Renal cortical epithelial cell (primary cell): Measurements from ENCODE around the gene CRYL1. TPM values are rescaled to one million over a fixed set of nuclear protein-coding genes. Genes with fewer than 3 reads are reported as not detected.
A peak's percentile ranks its signal among the peaks of the same experiment; 100 is the strongest.

Source experiments
- DNase-seq: peaks from one replicate; pipeline ENCODE4 v3.0.0-alpha.2; 2011; ENCODE audit warnings: low read depth
- total RNA-seq: library from RNA; depleted of rRNA; stranded (reverse); fragments of >200 nt; gene quantifications from 2 replicates; pipeline ENCODE4 v1.2.3, GENCODE V29; 2014

Gene CRYL1
- total RNA-seq, 1 donor from 2014 or later = 59.1 TPM

DNA sequence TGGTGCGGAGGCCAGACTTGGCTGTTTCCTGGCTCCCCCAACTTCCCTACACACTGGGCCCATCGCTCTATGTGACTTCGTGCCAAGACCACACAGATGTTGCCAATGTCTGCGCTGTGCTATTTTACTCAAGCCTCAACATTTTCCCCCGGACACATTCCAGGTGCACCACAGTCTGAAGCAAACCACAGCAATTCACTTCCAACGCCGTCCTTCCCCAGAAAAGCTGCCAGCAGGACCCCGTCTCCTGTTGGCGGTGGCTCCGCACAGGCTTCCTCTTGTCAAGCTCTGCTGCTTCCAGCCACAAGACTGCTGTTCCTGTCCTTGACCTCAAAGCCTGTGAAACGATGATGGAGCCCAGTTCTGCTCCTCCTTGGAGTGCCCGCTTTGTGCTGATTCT, 100.7 kb downstream of the CRYL1 start:
- DNase-seq = peak; percentile 65

DNA sequence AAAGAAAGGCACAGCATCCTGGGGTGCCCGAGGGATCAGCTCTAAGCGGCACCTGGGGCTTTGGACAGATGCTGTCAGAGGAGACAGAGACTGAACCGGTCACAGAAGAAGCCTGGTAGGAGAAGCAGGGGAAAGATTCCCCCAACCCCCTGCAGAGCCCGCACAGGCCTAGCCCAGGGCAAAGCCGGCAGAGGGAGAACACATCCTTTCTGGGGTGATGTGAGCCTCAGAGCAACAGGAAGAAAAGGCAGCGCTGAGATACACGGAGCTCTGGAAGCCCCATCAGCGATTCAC, 101.2 kb downstream of the CRYL1 start:
- no peak for DNase-seq

DNA sequence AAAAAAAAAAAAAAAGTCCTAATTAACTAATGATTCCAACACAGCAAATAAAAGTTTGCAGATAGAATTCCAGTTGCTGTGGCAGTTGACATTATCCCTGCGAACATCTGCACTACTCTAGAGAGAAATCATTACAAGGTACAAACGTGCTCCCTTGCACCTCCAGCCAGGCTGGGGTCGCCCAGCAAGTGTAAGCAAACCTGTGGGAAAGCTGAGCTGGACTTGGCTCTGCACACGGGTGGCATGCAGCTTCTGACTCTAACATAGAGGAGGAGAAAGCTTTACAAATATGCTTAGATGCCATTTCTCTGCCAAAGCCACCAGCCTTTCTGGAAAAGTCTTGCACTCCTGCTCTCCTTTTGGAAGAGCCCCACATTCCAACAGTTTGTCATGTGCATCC, 103.3 kb downstream of the CRYL1 start:
- no peak for DNase-seq

DNA sequence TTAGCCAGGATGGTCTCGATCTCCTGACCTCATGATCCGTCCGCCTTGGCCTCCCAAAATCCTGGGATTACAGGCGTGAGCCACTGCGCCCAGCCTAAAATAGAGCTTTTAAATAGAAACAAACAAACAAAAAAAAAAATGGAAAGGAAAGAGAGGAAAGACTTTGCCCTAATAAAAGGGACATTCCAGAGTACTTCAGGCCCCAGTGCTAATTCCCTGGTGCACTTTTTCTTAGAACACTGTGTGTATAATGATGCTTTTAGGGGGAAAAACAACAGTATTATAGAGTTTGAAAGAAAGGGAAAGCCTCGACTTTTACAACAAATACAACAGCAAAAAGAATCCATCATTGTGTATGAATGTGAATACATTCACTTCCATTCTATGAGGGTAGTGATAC, 104.7 kb downstream of the CRYL1 start:
- DNase-seq = no peak

DNA sequence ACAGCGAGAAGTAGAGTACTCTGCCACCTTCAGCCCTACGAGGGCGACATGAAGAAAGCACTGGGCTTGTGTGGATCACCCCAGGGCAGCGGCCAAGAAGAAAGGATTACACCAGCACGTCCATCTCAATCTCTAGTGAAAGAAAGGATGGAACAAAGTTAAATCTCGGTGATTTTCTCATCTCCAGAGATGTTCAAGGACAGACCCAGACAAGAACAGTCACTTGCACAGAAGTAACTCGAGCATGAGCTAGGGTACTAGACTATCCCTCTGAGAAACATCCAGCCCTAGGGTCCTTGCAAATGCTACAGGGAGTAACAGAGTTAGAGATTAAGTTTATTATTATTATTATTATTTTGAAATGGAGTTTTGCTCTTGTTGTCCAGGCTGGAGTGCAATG, 106.7 kb downstream of the CRYL1 start:
- no peak for DNase-seq

DNA sequence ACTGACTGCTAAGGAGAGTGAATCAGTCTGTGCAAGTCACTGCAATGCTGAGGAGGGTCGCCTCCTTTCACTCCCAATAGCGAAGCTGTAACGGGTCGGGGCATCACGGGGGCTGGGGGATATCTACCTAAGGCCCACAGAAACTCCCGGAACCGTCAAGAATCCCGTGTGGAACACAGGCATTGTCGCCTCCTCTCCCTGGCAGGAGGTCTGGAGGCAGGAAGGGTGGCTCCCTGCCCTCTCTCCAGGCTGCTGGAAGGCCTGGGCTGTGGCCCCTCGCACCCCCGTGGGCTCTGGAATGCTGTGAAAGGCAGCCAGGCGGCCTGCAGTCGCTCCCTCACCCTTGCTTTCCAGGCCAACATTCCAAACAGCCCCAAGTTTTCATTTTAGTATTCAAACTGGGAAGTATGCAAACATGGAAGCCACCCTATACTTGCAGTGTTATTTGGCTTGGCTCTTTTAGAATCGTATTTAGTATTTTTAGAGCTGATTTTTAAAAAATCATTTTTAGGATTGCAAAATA, 109.4 kb downstream of the CRYL1 start:
- DNase-seq = no peak

DNA sequence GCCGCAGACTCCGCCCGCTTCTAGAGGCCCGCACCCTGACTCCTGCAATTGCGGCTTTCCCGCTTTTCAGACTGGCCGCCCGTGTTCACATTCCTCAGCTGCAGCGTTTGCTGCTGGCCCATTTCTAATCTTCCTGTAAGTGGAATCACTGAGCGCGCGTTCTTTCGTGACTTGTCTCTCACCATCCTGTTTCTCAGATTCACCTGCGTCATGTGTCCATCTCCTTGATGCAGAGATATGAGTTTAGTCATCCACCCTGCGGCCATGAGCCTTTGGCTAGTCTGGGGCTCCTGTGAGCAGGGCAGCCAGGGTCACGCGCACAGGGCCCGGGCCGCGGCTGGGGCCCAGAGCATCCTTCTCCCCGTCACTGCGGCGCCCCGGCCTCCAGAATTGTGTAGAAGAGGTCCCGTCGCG, 110.0 kb downstream of the CRYL1 start:
- DNase-seq = no peak

DNA sequence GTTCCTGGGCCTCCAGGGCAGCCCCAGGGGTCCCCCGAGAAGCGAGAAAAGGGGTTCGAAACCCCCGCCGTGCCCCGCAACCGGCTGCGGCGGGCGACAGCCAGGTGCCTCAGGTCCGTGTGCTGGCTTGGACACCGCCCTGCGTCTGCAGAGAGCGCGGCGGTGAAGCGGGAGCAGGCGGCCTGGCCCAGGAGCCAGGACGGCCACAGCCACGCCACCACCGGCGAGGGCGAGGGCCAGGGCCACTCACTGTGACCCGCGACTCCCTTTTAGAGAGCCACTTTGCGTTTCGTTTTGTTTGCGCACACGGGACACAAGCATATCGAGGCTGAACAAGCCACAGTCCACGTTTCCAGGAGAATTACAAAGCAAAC, 110.4 kb downstream of the CRYL1 start:
- no peak for DNase-seq

DNA sequence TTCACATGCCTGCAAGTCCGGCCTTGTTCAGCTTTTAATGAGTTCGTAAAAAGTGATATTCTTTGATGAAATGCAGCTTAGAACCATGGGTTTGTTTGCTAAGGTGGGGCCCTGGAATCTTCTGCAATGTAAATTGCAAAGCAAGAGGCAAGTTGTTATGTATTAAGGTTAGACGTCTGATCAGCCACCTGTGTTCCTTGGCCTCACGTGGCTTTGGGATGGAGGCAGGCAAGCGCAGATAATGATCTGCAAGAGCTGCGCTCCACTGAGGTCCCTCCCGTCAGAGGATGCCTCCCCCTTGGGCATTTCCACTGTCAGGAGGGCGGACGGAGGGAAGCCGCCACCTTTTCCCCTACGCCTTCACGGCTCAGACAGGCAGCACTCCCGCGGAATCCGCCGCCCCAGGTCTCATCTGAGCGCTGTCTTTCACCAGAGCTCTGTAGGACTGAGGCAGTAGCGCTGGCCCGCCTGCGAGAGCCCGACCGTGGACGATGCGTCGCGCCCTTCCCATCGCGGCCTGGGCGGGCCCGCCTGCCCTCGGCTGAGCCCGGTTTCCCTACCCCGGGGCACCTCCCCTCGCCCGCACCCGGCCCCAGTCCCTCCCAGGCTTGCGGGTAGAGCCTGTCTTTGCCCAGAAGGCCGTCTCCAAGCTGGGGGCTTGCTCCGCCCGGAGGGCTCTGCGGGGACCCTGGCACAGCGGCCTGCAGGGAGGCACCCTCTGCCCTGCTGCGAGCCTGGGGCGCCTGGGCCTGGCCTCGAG, 110.9 kb downstream of the CRYL1 start:
- DNase-seq = no peak

DNA sequence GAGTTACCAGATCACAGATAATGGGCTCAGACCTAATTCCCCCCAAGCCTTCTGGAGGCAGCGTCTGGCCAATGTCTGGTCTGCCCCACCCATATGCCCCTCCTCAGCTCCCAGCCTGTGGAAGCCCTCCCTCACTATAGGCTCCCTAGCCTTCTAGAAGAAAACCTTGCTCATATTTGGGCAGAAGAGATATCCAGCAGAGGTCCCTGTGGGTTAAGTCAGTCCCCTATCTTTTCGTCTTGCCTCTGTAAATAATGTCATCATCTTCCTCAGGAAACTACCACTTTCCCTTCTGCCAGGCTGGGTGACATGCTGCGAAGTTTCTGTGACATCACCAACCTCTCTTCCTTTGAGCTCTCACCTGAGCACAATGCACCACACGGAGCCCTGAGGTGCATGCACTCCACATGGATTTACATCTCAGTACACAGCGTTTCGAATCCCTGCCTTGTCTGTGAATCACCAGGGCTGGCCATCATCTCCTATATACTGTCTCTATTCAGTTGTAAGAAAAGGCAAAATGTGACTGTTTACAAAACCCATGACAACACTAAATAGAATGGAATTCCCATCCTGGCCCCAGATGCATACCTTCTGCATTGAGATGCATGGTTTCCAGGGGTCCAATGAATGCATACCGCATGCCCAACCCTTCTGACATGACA, 112.8 kb downstream of the CRYL1 start:
- DNase-seq = no peak

DNA sequence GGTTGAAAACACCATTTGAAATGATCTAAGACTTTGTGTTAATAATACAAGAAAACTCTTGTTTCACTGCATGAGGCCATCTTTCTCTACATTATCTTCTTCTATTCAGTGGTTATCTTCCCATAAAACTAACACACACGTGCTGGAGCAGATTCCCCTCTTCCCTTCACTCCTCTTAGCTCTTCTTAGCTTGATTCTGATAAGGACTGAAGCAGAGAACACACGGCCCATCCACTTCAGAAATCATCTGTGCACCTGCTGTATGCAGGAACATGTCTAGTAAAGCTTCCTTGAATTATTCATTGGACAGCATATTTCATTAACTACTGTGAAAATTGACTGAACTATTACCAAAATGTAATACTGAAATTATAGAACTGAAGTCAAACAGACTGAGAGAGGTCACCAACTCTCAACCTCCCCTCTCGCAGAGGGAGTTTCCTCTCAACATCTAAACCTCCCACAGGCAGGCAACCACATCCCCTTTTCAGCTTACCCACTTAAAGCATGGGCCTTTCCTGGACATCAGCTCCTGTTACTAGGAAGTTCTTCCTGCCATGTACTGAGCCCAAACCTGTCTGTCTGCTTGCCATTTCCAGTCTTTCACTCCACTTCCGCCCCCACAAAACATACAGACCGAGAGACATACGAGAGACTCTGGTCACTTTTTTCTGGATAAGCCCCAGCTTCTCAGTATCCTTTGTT, 113.9 kb downstream of the CRYL1 start:
- no peak for DNase-seq

DNA sequence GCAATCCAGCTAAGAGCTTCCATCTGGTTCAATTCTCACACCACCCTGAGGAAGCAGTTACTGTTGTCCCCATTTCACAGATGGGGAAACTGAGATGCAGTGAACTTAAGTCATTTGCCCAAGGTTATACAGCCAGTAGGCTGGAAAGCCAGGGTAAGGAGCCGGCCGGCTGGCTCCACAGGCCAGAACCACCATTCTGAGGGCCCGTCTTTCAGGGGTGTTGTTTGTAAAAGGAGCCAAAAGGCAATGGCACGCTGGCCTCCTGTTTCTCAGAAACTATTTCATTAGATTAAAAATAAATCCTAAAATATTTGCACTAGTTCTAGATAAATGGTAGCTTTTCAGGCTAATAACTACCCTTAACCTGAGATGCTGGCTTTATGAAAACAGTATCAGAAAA, 114.9 kb downstream of the CRYL1 start:
- DNase-seq = no peak

DNA sequence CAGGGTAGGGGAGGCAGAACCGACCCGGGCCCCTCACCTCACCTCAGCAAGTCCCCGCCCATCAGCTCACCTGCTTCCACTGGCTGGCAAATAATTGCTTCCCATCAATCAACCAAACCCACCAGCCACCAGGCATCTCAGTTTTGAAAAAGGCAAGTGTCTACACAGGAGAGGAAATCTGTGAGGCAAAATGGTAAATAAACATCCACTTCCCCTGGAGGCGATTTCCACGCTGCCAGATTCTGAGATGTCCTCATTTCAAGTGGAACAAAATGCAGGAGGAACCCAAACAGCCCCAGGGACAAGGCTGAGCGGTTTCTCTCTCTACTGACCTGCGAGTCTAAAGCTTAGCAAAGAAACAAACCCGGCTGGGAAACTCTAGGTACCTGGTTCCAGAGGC, 117.5 kb downstream of the CRYL1 start:
- DNase-seq = peak; percentile 38

DNA sequence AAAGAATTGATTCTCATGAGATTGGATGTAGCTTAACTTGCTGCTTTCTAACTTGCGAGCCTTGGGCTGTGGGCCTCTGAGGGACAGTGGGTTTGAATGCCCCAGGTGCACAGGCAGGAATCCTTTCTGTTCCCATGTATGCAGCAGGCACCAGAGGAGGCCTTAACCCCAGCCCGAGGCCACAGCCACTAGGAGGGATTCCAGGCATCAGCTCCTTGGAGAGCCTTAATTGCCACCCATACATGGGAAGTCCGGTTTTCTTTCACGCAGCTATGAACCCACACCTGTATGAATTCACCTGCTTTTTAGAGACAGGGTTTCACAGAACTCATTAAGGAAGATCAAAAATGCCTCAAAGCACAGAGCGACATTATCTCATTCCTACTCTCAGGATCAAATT, 117.9 kb downstream of the CRYL1 start:
- no peak for DNase-seq

DNA sequence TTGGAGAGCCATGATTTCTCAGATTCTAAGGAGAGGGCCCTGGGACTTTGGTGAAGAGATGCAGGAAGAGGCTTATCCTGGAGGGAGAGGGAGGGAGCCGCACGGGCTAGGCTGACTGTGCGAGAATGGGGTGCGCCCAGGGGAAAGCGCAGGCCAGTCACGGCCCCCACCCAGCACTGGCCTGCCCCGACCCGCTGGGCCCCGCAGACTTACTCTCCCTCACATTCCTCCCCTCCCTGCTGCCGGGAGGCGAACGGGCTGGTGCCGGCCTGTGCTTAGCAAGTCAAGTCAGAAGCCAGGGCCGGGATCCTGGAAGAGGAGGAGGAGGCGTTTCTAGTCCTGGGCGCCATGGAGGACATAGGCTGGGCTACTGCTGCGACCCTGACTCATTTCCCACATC, 120.0 kb downstream of the CRYL1 start:
- DNase-seq = no peak

DNA sequence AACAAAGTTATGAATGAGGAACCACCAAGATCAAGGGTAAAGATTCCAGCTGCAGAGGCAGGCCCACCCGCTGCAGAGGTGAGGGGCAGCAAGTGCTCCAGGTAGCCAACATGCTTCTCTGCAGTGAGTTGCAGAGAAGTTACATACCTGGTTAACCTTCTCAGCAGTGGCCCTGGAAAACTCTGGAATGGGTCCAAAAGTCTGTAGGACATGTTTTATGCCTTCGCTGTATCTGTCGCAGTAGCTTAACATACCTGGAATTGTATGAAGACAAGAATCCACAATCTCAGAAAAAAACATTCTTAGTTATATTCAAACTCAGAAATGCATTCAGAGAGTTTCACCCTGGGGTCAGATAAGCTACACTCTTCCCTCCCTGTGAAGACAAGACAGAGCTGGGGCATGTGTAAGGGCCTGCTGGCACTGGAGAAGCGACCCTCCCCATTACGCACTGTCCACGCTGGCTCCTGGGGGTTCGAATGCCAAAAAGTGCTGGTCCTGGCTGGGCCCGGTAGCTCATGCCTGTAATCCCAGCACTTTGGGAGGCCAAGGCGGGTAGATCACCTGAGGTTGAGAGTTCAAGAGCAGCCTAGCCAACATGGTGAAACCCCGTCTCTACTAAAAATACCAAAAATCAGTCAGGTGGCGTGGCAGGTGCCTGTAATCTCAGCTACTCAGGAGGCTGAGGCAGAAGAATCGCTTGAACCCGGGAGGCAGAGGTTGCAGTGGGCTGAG, 121.0 kb downstream of the CRYL1 start:
- DNase-seq = no peak

DNA sequence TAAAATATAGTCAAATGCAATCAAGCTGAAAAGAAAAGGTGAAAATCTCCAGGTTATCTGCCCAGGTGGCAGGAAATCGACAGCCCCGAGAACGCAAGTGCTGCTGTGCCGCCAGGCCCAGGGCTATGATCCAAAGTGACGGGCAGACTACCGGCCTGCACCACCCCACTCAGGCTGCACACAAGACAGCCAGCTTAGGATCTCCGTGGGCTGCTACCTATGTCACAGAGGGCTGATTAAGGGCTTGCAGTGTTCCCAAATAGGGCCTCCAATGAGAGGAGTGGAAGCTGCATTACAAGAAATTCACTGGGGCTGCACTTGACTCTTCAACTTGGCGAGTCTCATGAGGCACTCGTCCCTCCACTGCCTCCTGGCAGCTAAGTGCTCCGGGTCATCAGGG, 121.8 kb downstream of the CRYL1 start:
- no peak for DNase-seq

DNA sequence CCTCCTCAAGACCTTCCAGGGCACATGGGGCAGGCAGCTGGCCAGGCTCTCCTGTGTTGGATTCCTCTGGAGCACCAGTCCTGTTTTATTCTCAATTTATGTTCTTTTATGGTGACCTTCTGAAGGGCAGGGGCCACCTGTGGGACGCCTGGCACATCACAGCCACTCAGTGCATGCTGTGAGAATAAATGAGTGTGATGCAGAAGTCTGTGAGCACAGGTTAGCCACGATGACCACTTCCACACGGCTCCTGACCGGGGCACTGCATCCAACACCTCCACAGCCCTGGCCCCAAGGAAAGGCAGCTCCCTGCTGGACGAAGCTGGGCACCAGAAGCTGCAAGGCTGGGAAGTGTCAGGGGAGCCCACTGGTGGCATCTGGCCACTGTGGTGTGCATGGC, 122.8 kb downstream of the CRYL1 start:
- DNase-seq = no peak

DNA sequence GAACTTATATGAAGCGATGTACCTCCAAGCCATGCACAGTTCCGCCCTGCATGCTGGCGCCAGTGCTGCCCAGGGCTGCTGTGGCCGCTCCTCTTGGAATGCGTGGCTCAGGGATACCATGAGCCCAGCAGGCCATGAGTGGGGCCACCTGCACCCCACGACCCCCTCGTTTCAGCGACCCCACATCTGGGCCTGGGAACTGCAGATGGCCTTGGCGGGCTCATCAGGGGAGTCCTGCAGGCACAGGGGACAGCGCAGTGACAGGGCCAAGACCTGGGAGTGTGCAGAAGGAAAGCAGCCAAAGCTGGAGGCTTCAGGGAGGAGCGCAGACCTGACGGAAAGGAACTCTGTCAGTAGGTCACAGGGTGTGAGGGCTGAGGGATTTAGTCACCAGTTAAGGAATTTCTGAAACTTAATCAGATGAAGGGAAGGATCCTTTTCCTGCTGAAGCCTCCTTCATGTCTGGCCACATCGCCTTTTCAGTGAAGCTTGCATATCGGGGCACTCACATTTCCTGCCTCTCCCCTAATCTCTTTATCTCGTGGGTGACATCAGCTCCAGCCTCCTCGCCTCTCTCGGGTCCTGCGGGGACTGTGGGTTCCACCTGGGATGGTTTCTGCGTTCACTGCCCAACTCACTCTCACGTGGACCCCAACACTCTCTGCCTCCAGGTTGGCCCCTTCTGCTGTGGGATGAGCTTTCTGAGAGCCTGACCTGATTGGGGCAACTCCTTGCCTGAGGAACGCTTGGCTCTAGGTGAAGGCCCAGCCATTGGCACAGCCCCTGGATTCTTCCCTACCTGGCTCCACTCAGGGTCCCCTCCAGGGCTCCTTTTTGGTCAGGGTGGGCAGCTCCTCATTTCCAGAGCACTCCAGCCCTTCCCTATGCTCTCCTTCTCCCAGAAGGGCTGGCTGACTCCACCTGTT, 123.5 kb downstream of the CRYL1 start:
- peak; percentile 19 for DNase-seq

DNA sequence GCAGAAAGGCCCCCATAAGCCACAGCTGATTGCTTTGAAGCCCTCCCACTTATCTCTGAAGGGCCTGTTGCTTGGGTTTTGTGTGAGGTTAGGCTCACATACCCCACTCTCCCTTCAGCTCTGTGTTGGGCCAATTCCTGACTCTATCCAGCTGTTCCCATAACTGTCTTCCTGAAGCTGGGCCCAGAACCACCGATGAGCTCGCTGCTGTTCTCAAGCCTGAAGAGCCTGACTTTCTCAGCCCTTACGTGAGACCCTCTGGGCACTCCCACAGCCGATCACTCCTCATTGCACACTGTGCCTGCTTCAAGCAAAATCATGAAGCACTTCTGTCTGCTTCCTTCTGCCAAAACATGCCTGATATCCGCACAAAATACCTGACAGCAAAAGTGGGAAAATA, 124.1 kb downstream of the CRYL1 start:
- no peak for DNase-seq

DNA sequence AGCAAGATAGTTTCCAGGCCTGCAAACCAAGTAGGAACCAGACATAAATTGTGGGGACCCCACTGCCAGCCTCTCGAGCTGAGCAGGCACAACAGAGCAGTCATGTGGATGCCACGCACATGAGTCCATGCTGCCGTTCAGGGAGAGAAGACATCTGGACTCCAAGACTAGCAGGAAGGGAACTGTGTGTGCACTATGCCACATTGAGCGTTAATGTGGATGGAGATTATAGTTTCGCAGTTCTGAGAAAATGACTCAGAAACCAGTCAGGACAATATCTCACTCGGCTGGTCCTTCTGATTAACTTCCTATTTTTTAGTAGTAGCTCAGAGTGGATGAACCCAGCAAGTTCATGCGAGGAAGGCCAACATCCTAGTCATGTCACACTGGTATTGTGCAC, 124.9 kb downstream of the CRYL1 start:
- no peak for DNase-seq
